ENCODE data around the gene HP.

GRCh38 chr16:72025404-72026114 lies 28.7 kb upstream of the HP start:
- TF ChIP-seq CTCF (IDR thresholded peaks at IDR 0.05) (no peak), POLR2A (IDR thresholded peaks at IDR 0.05) (no peak)
